OCI-LY3 (cell line): ENCODE measurements around the gene MYL9.

Experiments
- CTCF ChIP-seq: fragments of 200-600, 300-600 bp; sonication (generic); IDR thresholded peaks from 2 replicates; pipeline ENCODE4 v1.5.1; 2014; ENCODE audit warnings: antibody characterized with exemption, low read length, low read depth
- EZH2phosphoT487 ChIP-seq: fragments of 200-600 bp; shearing (Covaris generic); IDR thresholded peaks from 2 replicates; pipeline ENCODE4 v1.6.1; 2018; ENCODE audit warnings: antibody characterized with exemption, mixed run types, low read depth

- TF ChIP-seq CTCF (no peak), EZH2phosphoT487 (no peak)
These were observed 39.8 kb upstream of the MYL9 start for GRCh38 chr20:36501367-36502006.
